HepG2 (cell line): Measurements from ENCODE around the gene MUTYH. TPM values are rescaled to one million over a fixed set of nuclear protein-coding genes. Genes with fewer than 3 reads are reported as not detected.

ENCODE experiments used
- NAIF1 ChIP-seq: sonication (generic); formaldehyde crosslinking; IDR thresholded peaks from 2 replicates; pipeline ENCODE4 v1.5.0; 2020; ENCODE audit warnings: mild to moderate bottlenecking, missing genetic modification reagents, borderline replicate concordance
- ZMYM2 ChIP-seq: sonication (generic); formaldehyde crosslinking; IDR thresholded peaks from 2 replicates; pipeline ENCODE4 v1.8.0; 2022; ENCODE audit warnings: mild to moderate bottlenecking, missing genetic modification reagents
- ZNF790 ChIP-seq: sonication (generic); formaldehyde crosslinking; IDR thresholded peaks from 2 replicates; pipeline ENCODE4 v1.8.0; 2022; ENCODE audit warnings: missing genetic modification reagents, mild to moderate bottlenecking, borderline replicate concordance
- polyA plus RNA-seq, 8 experiments: library from polyadenylated mRNA; depleted of rRNA in 3 of 8; stranded (reverse) in 7 of 8; unstranded in 1 of 8; fragments of >200 nt; fragmentation: Illumina TruSeq in 4 of 8; extraction: Trizol in 4 of 8; gene quantifications; 2 replicates each; pipeline versions ENCODE4 v1.2.1 to v1.2.3, GENCODE V29; 2011 to 2016; ENCODE audit warnings: low read depth in 4 of 8, missing spikeins in 1 of 8, mixed read lengths in 1 of 8; ENCODE audit not compliant: insufficient read depth in 1 of 8
- total RNA-seq, 5 experiments: library from RNA; depleted of rRNA; stranded (reverse); fragments of >200 nt; fragmentation: Illumina TruSeq; extraction: Trizol; gene quantifications; 2 replicates each; pipeline ENCODE4 v1.2.3, GENCODE V29; 2016; ENCODE audit warnings: low read depth in 1 of 5
- TF ChIP-seq, protein P1 (sequence below): sonication (generic); formaldehyde crosslinking; IDR thresholded peaks from 2 replicates; pipeline ENCODE4 v1.4.0; 2020; ENCODE audit warnings: mild to moderate bottlenecking, missing genetic modification reagents
- TF ChIP-seq, protein P2 (sequence below): sonication (generic); formaldehyde crosslinking; IDR thresholded peaks from 2 replicates; pipeline ENCODE4 v1.4.0; 2020; ENCODE audit warnings: missing genetic modification reagents, borderline replicate concordance
- TF ChIP-seq, protein P3 (sequence below): sonication (generic); formaldehyde crosslinking; conservative IDR thresholded peaks from 2 replicates; pipeline ENCODE4 v1.5.0; 2020; ENCODE audit warnings: missing genetic modification reagents
- TF ChIP-seq, protein P4 (sequence below): IDR thresholded peaks from 2 replicates; pipeline ENCODE4 v1.6.1; 2016; ENCODE audit warnings: missing biosample characterization, missing genetic modification reagents, low read depth
- TF ChIP-seq, protein P5 (sequence below): sonication (generic); formaldehyde crosslinking; IDR thresholded peaks from 2 replicates; pipeline ENCODE4 v1.5.0; 2020; ENCODE audit warnings: mild to moderate bottlenecking, missing genetic modification reagents, moderate library complexity
- TF ChIP-seq, protein P6 (sequence below): sonication (generic); formaldehyde crosslinking; IDR thresholded peaks from 2 replicates; pipeline ENCODE4 v1.4.0; 2020; ENCODE audit warnings: missing genetic modification reagents, borderline replicate concordance
- TF ChIP-seq, protein P7 (sequence below): IDR thresholded peaks from 2 replicates; pipeline ENCODE4 v1.6.1; 2016; ENCODE audit warnings: low read depth, borderline replicate concordance

Gene MUTYH
- total and polyA plus RNA-seq, 2 of the 13 experiments (the other 11 are each of a cell fraction or from before 2014, with no cell fraction given): 16.3 to 17.1 TPM

DNA sequence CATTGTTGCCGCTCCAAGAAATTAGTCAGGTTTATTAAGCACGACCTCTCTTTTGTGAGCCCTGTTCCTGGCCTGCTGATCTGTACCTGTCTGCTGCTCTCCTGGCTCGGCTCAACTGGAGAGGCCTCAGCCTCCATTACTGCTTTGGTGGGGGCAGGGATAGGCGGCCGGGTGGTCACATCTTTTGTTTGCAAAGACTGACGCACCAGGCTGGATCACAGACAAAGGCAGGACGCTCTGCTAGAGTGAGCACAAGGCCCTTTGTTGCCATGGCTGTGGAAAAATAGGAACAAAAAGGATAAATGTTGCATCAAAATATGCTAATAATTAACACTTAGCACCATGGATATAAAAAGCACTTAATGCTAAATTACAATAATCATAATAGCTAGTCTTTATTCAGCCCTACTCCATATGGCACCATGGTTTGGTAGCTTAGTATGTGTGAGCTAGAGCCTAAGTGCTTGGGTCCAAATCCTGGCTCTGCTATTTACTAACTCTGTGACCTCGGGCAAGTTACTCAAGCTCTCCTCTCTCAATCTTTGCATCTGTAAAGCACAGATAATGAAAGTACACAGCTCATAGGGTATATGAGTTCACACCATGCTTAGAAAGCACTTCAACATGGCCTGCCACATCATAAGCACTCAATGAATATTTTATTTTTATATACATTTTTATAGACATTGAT is 42.4 kb downstream of the MUTYH start (continued):
- TF ChIP-seq, protein P1, sequence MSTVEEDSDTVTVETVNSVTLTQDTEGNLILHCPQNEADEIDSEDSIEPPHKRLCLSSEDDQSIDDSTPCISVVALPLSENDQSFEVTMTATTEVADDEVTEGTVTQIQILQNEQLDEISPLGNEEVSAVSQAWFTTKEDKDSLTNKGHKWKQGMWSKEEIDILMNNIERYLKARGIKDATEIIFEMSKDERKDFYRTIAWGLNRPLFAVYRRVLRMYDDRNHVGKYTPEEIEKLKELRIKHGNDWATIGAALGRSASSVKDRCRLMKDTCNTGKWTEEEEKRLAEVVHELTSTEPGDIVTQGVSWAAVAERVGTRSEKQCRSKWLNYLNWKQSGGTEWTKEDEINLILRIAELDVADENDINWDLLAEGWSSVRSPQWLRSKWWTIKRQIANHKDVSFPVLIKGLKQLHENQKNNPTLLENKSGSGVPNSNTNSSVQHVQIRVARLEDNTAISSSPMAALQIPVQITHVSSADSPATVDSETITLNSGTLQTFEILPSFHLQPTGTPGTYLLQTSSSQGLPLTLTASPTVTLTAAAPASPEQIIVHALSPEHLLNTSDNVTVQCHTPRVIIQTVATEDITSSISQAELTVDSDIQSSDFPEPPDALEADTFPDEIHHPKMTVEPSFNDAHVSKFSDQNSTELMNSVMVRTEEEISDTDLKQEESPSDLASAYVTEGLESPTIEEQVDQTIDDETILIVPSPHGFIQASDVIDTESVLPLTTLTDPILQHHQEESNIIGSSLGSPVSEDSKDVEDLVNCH (CRISPR knock-in tag): no peak
- TF ChIP-seq, protein P2, sequence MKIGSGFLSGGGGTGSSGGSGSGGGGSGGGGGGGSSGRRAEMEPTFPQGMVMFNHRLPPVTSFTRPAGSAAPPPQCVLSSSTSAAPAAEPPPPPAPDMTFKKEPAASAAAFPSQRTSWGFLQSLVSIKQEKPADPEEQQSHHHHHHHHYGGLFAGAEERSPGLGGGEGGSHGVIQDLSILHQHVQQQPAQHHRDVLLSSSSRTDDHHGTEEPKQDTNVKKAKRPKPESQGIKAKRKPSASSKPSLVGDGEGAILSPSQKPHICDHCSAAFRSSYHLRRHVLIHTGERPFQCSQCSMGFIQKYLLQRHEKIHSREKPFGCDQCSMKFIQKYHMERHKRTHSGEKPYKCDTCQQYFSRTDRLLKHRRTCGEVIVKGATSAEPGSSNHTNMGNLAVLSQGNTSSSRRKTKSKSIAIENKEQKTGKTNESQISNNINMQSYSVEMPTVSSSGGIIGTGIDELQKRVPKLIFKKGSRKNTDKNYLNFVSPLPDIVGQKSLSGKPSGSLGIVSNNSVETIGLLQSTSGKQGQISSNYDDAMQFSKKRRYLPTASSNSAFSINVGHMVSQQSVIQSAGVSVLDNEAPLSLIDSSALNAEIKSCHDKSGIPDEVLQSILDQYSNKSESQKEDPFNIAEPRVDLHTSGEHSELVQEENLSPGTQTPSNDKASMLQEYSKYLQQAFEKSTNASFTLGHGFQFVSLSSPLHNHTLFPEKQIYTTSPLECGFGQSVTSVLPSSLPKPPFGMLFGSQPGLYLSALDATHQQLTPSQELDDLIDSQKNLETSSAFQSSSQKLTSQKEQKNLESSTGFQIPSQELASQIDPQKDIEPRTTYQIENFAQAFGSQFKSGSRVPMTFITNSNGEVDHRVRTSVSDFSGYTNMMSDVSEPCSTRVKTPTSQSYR: peak; percentile 74
- TF ChIP-seq, protein P3, sequence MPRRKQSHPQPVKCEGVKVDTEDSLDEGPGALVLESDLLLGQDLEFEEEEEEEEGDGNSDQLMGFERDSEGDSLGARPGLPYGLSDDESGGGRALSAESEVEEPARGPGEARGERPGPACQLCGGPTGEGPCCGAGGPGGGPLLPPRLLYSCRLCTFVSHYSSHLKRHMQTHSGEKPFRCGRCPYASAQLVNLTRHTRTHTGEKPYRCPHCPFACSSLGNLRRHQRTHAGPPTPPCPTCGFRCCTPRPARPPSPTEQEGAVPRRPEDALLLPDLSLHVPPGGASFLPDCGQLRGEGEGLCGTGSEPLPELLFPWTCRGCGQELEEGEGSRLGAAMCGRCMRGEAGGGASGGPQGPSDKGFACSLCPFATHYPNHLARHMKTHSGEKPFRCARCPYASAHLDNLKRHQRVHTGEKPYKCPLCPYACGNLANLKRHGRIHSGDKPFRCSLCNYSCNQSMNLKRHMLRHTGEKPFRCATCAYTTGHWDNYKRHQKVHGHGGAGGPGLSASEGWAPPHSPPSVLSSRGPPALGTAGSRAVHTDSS (CRISPR knock-in tag): no peak
- TF ChIP-seq NAIF1: no peak
- TF ChIP-seq ZMYM2 (CRISPR knock-in tag): no peak
- TF ChIP-seq, protein P4, sequence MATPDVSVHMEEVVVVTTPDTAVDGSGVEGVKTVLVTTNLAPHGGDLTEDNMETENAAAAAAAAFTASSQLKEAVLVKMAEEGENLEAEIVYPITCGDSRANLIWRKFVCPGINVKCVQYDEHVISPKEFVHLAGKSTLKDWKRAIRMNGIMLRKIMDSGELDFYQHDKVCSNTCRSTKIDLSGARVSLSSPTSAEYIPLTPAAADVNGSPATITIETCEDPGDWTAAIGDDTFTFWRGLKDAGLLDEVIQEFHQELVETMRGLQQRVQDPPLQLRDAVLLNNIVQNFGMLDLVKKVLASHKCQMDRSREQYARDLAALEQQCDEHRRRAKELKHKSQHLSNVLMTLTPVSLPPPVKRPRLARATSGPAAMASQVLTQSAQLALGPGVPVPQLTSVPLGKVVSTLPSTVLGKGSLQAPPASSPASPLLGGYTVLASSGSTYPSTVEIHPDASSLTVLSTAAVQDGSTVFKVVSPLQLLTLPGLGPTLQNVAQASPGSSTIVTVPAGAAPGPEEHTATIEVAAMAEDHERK: no peak
- TF ChIP-seq ZNF790: no peak
- TF ChIP-seq, protein P5, sequence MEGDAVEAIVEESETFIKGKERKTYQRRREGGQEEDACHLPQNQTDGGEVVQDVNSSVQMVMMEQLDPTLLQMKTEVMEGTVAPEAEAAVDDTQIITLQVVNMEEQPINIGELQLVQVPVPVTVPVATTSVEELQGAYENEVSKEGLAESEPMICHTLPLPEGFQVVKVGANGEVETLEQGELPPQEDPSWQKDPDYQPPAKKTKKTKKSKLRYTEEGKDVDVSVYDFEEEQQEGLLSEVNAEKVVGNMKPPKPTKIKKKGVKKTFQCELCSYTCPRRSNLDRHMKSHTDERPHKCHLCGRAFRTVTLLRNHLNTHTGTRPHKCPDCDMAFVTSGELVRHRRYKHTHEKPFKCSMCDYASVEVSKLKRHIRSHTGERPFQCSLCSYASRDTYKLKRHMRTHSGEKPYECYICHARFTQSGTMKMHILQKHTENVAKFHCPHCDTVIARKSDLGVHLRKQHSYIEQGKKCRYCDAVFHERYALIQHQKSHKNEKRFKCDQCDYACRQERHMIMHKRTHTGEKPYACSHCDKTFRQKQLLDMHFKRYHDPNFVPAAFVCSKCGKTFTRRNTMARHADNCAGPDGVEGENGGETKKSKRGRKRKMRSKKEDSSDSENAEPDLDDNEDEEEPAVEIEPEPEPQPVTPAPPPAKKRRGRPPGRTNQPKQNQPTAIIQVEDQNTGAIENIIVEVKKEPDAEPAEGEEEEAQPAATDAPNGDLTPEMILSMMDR: no peak
- TF ChIP-seq, protein P6, sequence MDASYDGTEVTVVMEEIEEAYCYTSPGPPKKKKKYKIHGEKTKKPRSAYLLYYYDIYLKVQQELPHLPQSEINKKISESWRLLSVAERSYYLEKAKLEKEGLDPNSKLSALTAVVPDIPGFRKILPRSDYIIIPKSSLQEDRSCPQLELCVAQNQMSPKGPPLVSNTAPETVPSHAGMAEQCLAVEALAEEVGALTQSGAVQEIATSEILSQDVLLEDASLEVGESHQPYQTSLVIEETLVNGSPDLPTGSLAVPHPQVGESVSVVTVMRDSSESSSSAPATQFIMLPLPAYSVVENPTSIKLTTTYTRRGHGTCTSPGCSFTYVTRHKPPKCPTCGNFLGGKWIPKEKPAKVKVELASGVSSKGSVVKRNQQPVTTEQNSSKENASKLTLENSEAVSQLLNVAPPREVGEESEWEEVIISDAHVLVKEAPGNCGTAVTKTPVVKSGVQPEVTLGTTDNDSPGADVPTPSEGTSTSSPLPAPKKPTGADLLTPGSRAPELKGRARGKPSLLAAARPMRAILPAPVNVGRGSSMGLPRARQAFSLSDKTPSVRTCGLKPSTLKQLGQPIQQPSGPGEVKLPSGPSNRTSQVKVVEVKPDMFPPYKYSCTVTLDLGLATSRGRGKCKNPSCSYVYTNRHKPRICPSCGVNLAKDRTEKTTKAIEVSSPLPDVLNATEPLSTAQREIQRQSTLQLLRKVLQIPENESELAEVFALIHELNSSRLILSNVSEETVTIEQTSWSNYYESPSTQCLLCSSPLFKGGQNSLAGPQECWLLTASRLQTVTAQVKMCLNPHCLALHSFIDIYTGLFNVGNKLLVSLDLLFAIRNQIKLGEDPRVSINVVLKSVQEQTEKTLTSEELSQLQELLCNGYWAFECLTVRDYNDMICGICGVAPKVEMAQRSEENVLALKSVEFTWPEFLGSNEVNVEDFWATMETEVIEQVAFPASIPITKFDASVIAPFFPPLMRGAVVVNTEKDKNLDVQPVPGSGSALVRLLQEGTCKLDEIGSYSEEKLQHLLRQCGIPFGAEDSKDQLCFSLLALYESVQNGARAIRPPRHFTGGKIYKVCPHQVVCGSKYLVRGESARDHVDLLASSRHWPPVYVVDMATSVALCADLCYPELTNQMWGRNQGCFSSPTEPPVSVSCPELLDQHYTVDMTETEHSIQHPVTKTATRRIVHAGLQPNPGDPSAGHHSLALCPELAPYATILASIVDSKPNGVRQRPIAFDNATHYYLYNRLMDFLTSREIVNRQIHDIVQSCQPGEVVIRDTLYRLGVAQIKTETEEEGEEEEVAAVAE (CRISPR knock-in tag): peak; percentile 56; the same call in 1 of the 2 replicates
- TF ChIP-seq, protein P7, sequence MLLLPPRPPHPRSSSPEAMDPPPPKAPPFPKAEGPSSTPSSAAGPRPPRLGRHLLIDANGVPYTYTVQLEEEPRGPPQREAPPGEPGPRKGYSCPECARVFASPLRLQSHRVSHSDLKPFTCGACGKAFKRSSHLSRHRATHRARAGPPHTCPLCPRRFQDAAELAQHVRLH: no peak
